Measurements from ENCODE around the gene TMEM37.

Gene TMEM37

GRCh38 chr2:119461811-119462210 is 30.2 kb downstream of the TMEM37 start:
- no peak for DNase-seq

- no peak for DNase-seq
Observed at GRCh38 chr2:119462574-119462973, 30.9 kb downstream of the TMEM37 start.

GRCh38 chr2:119463136-119463535 is 31.5 kb downstream of the TMEM37 start:
- DNase-seq: no peak

GRCh38 chr2:119463990-119464389 is 32.3 kb downstream of the TMEM37 start:
- DNase-seq: no peak

- no peak for DNase-seq
Observed at GRCh38 chr2:119464981-119465380, 33.3 kb downstream of the TMEM37 start.

GRCh38 chr2:119465687-119466086 is 34.0 kb downstream of the TMEM37 start:
- no peak for DNase-seq

GRCh38 chr2:119466373-119466772 is 34.7 kb downstream of the TMEM37 start:
- DNase-seq: no peak

- no peak for DNase-seq
Observed at GRCh38 chr2:119468154-119468955, 36.7 kb downstream of the TMEM37 start.

GRCh38 chr2:119469131-119469530 is 37.5 kb downstream of the TMEM37 start:
- DNase-seq: no peak

GRCh38 chr2:119469661-119470297 is 38.1 kb downstream of the TMEM37 start:
- no peak for DNase-seq

GRCh38 chr2:119472749-119473148 is 41.1 kb downstream of the TMEM37 start:
- no peak for DNase-seq

GRCh38 chr2:119473621-119474370 is 42.1 kb downstream of the TMEM37 start:
- no peak for DNase-seq

GRCh38 chr2:119474371-119475224 is 42.9 kb downstream of the TMEM37 start:
- no peak for DNase-seq

- no peak for DNase-seq
Observed at GRCh38 chr2:119475225-119475856, 43.7 kb downstream of the TMEM37 start.

GRCh38 chr2:119475857-119476244 is 44.2 kb downstream of the TMEM37 start:
- no peak for DNase-seq

- DNase-seq: peak; percentile 43
Observed at GRCh38 chr2:119476301-119477112, 44.9 kb downstream of the TMEM37 start.

GRCh38 chr2:119477113-119477505 is 45.5 kb downstream of the TMEM37 start:
- no peak for DNase-seq

- no peak for DNase-seq
Observed at GRCh38 chr2:119478188-119478977, 46.7 kb downstream of the TMEM37 start.

GRCh38 chr2:119478978-119479295 is 47.3 kb downstream of the TMEM37 start:
- no peak for DNase-seq

GRCh38 chr2:119480184-119480583 is 48.5 kb downstream of the TMEM37 start:
- DNase-seq: no peak

- no peak for DNase-seq
Observed at GRCh38 chr2:119480718-119481142, 49.1 kb downstream of the TMEM37 start.

Measured in left hindlimb (tissue), 1 donor.